HG03025 (cell line): ENCODE measurements around the gene ANKRD40.
"Not testable (repeated sequence)": the region's sequence is repeated elsewhere in the genome, so short reads cannot be mapped to it uniquely, and the experiment has no call there.

Source experiments
- ATAC-seq: cut with Tn5 transposase; IDR thresholded peaks from one replicate; pipeline ENCODE4 v1.9.1; 2021; ENCODE audit warnings: mild to moderate bottlenecking, moderate library complexity; ENCODE audit not compliant: unreplicated experiment, low FRiP score

ANKRD40 gene, protein sequence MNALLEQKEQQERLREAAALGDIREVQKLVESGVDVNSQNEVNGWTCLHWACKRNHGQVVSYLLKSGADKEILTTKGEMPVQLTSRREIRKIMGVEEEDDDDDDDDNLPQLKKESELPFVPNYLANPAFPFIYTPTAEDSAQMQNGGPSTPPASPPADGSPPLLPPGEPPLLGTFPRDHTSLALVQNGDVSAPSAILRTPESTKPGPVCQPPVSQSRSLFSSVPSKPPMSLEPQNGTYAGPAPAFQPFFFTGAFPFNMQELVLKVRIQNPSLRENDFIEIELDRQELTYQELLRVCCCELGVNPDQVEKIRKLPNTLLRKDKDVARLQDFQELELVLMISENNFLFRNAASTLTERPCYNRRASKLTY

GRCh38 chr17:50707289-50708049, at the start of gene ANKRD40:
Gene ANKRD40, minus strand, starts transcription at chr17:50707914. Its CDS starts 260 bp downstream, at chr17:50707654.
- peak; percentile 67 for ATAC-seq

DNA sequence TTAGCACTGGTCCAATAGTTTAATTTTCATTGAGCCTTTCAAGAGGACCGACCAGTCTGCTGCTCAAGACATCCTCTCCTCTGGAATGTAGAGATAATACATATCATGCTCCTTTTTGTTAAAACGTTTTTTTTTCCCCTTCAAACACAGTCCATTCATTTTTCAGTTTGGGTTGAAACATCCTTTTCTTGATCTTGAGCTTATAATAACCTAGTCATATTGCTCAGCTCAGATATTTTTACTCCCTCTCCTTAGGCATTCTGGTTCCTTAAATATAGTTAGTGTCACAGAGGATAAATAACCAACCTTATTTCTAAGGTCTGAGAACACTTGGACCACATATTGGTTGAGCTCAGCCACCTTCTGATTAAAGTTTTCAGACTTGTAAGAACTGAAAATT, 46.8 kb upstream of the ANKRD40 start:
- ATAC-seq, result no peak

DNA sequence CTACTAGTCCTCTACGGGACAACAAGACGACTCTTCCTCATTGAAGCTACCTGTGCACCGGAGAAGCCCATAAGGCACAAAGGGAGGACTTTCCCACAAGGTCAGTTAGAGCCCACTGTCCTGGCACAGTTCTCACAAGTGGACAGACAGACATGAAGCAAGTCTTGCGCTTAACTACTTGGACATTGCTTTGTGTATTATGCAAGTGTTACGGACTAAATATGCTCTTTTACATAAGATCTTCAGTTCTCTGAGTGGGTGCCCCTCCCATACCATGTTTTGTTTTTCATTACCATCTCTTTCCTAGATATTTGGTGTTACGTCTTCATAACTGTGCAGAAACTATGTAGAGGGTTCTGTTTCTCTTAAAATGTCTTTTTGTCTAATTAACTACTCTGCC, 41.5 kb upstream of the ANKRD40 start:
- no peak for ATAC-seq

DNA sequence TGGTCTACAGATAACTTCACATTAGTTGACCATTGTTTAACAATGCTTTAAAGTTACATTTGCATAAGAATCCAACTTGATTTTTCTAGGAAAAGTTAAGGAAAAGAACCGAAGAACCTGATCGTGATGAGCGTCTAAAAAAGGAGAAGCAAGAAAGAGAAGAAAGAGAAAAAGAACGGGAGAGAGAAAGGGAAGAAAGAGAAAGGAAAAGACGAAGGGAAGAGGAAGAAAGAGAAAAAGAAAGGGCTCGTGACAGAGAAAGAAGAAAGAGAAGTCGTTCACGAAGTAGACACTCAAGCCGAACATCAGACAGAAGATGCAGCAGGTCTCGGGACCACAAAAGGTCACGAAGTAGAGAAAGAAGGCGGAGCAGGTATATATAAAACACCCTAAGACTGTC, 37.9 kb upstream of the ANKRD40 start:
- ATAC-seq, result no peak

DNA sequence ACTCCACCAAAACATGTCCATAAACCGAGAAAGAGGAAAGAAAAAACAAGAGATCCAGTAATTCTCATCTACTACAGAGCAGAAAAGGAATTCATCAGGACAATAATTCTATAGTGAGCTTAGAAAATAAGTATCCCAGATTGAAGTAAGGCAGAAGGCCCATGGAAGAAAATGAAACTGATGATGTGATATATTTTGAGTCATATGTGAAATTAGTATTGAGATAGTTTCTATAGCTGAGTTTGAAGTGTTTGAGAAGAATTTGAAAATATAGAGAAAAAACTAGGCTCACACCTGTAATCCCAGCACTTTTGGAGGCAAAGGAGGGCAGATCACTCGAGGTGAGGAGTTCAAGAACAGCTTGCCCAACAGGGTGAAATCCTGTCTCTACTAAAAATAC, 31.4 kb upstream of the ANKRD40 start:
- ATAC-seq, result no peak

DNA sequence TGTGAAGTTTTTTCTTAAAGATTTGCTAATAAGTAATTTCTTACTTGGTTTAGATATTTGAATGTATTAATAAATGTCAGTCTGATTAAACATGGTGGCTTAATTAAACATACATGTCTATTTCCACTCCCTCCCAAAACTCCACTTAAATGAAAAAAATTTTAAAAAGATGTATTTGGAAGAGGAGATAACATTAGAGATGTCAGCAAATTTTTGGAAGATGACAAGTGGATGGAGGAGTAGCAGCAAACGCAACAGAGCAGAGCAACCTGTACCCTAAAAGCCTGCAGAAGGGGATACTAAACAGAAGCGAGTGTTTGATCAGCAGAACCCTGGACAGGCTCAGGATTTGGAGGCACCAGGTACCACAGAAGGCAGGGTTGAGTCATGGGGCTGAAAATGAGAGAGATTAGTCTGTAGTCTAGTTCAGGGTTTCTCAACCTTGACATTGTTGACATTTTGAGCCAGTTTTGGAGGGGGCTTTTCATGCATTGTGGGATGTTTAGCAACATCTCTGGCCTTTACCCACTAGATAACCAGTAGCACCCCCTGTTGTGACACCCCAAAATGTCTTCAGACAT, 29.5 kb upstream of the ANKRD40 start:
- ATAC-seq, result no peak

DNA sequence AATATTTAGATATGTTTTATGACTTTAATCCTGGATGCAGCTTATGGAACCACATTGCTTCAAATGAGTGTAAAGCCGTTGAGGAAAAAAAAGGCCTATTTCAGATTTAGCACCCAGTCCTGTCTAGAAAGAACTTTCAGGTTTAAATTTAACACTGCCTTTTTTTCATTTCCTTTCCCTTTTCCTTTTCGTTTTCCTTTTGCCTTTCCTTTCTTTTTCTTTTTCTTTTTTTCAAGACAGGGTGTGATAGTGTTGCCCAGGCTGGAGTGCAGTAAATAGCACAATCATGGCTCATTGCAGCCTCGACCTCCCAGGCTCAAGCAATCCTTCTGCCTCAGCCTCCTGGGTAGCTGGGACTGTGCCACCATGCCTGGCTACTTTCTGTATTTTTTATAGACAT, 27.6 kb upstream of the ANKRD40 start:
- no peak for ATAC-seq

DNA sequence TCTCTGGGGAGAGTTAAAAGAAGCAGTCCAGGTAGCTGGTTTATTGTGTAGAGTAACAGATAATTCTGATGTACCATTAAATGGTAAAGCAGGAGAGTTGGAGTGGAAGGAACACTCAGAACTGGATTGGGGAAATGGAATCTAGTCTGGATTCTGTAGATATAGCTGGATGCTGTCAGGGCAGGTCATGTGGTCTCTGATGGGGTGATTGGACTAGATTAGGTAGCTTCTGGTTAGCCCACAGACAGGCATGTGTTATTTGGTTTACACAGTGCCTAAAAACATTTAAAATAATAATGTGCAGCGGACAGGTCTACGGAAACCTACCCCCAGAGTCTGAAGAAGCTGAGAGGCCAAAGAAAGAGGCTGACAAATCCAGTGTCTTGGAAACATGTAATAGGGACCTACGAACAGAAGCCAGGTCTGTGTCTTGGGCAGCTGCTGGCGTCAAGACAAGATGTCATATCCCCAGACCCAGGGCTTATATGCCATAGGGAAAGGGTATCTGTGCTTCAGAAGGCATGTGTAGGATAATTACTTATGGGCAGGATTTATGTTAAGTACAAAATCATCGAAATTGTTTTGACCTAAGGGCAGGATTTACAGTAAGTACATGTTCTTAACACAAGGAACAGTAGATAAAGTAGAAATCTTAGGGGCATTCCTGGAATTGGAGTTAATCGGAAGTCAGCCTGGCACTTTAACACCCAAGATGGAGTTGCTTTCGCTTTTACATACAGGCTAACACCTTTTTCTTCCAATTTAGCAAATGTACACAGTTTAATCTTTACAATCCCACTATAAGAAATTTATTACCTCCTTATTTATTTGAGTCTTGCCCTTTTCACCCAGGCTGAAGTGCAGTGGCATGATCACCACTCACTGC, 24.1 kb upstream of the ANKRD40 start:
- ATAC-seq, result no peak

GRCh38 chr17:50728881-50729765, 21.4 kb upstream of the ANKRD40 start:
- no peak for ATAC-seq

- no peak for ATAC-seq
Measured at GRCh38 chr17:50728112-50728429, 20.4 kb upstream of the ANKRD40 start.

DNA sequence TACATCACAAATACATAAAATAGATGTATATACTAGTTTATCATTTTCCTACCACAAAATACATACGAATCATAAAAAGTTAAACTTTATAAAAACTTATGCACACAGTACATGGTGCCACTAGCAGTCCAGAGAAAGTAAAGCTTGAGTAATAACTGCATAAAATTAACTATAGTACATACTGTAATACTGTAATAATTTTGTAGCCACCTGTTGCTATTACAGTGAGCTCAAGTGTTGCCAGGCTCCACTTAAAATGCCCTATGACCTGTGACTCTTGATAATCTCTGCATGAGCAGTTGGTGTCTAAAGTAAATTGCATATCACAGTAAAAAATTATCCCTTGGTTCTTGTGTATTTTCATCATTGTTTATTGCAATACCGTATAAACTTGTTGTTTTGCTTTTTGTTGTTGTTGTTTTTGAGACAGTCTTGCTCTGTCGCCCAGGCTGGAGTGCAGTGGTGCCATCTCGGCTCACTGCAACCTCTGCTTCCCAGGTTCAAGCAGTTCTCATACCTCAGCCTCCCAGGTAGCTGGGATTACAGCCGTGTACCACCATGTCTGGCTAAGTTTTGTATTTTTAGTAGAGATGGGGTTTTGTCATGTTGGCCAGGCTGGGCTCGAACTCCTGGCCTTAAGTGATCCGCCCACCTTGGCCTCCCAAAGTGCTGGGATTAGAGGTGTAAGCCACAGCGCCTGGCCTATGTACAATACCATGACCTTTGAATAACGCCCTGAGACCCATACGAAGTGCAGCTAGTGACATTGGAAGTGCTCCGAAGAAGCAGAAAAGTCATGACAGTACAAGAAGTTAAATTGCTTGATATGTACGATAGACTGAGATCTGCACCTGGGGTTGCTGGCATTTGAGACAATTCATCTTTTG, 18.3 kb upstream of the ANKRD40 start:
- no peak for ATAC-seq

DNA sequence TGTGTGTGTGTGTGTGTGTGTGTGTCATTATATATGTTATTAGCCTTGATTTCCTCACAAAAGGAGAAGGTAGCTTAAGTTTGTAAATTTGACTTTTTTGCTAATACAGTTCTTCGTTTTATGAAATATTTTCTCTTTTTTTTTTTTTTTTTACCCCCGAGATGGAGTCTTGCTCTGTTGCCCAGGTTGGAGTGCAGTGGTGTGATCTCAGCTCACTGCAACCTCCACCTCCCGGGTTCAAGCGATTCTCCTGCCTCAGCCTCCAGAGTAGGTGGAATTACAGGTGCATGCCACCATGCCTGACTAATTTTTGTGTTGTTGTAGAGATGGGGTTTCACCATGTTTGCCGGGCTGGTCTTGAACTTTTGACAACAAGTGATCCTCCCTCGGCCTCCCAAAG, 16.9 kb upstream of the ANKRD40 start:
- not testable (repeated sequence) for ATAC-seq

GRCh38 chr17:50722746-50723145, 15.0 kb upstream of the ANKRD40 start:
- no peak for ATAC-seq

GRCh38 chr17:50721194-50722010, 13.7 kb upstream of the ANKRD40 start:
- ATAC-seq, result no peak

GRCh38 chr17:50719924-50720794, 12.4 kb upstream of the ANKRD40 start:
- ATAC-seq, result no peak

DNA sequence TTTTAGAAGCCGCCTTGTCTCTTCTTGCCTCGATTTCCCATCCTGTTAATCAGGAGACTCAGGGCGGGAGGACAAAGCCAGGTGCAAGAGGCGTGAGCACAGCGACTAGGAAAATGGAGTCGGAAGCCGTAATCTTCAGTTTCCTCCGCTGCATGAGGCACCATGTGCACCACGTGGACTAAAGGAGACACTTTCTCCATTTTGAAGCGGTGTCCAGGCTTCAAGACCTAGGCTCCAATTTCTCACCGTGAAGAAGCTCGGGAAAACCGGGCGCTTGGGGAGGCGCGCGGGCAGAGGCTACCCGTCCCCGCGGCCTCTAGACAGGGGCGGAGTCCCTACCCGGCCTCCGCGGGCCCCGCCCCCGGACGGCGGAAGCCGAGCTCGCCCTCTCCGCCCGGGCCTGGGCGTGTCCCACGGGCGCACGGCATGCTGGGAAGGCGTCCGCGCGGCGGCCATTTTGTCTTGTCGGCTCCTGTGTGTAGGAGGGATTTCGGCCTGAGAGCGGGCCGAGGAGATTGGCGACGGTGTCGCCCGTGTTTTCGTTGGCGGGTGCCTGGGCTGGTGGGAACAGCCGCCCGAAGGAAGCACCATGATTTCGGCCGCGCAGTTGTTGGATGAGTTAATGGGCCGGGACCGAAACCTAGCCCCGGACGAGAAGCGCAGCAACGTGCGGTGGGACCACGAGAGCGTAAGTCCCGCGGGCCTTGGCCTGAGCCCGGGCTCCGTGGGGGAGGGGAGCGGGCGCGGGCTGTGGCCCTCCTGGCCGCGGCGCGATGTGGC, 11.6 kb upstream of the ANKRD40 start, which contains the start of gene LUC7L3:
LUC7L3 (plus strand) TSS at position 460 of the 780 bp plus-strand sequence; CDS start at position 590, 130 bp downstream.
- ATAC-seq, result peak; percentile 87
